ENCODE results near the gene NXPH4.
A peak's percentile ranks its signal among the peaks of the same experiment; 100 is the strongest.

NXPH4 gene

GRCh38 chr12:57244312-57244696, 27.7 kb downstream of the NXPH4 start:
- no peak for DNase-seq

- no peak for DNase-seq
These were observed 30.4 kb downstream of the NXPH4 start for GRCh38 chr12:57247041-57247440.

- peak; percentile 76 for DNase-seq
These were observed 32.5 kb downstream of the NXPH4 start for GRCh38 chr12:57248934-57249742.

DNA sequence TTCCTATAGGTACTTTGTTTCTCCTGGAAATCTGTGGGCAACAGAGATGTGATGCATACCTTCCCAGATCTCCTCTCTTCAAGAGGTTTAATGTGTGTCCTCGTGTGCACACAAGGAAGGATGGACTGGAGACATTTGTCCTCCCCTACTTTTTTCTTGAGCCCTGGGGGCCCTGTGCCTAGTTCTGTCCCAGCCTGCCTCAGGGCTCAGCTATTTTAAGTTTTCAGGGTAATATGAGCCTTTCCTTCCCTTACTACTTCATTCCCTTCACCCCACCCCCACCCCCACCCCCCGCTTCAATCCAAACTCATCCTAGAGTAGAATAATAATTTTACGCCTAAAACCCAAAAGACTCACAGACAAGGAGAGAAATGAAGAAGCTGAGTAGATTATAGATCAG, 33.9 kb downstream of the NXPH4 start:
- no peak for DNase-seq

DNA sequence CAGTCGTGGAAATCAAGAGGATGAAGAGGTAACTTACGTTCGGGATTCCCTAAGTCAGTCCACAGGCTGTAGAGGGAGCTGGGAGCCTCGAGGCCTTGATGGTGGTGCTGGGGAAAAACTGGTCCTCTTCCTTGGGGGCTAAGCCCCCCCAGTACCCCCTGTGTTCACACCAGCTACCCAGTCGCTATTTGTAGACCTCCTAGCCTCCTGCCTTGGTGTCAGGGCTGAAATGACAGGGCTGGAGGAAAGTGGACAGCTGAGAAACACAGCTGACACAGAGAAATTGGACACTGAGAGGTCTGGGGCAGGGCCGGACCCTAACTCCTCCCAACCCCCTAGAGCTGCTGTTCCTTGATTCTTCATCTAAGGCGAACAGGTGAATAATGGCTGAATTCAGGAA, 34.4 kb downstream of the NXPH4 start, which contains the start of gene STAC3:
Gene STAC3, minus strand, starts transcription at position 232 of the 400 bp plus-strand sequence. CDS start 1,551 bp downstream, outside the sequence.
- no peak for DNase-seq

GRCh38 chr12:57254506-57255280, 38.1 kb downstream of the NXPH4 start:
- DNase-seq: no peak

- DNase-seq: no peak
These were observed 39.3 kb downstream of the NXPH4 start for GRCh38 chr12:57255916-57256315.

- no peak for DNase-seq
These were observed 42.7 kb downstream of the NXPH4 start for GRCh38 chr12:57258977-57259970.

DNA sequence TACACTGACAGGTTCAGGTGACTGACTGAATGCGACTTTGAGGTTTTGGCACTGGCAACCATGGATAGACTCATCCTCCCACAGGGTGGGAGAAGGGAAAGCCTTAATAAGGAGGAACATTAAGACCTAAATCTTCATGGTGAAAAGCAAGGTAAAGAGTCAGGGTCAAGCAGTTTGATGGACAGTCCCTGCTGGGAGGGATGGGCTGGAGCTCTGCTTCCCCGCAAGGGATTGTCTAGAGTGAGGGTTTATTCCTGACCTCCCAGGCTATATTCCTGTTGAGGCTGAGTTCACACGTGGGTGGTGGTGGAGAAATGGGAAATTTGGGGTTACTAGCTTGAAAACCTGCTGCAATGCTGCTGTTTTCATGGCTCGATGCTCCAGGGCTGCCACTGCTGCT, 43.8 kb downstream of the NXPH4 start:
- DNase-seq: no peak

DNA sequence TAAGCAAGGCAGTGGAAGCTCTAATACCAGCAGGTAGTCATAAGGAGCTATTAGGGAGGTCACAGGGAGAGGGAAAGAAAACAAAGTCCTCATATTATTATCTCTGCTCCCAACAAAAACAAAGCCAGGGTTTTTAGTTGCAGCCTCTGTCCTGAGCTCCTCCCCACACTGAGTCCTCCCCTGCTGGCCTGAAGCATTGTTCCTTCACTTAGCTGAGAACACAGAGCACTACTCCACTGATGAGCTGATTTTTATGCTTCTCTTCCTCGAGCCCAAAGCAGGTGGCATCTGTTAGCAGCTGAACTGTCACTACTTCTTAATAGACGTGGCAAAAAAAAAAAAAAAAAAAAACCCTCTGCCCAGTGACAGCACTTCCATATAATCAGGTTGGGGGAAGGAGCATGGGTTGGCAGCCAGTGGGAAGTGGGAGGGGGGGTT, 44.9 kb downstream of the NXPH4 start:
- DNase-seq: no peak

GRCh38 chr12:57262126-57262822, 45.7 kb downstream of the NXPH4 start:
- DNase-seq: no peak

DNA sequence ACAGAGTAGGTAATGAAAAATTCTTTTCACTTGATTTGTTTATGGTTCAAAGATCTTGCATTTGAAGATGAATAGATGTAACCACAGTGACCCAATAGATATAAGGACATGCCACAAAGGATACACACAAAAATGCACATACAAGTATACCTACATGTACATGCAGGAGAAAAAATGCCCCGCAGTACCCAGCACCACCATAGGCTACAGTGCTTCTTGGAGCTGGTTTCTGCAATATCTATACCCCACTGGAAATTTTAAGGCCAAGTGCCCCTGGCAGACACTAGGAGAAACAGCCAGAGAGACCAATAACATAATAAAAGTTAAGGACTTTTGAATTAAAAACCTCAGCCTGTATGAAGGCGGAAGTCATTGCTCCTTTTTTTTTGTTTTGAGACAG, 46.5 kb downstream of the NXPH4 start:
- no peak for DNase-seq

DNA sequence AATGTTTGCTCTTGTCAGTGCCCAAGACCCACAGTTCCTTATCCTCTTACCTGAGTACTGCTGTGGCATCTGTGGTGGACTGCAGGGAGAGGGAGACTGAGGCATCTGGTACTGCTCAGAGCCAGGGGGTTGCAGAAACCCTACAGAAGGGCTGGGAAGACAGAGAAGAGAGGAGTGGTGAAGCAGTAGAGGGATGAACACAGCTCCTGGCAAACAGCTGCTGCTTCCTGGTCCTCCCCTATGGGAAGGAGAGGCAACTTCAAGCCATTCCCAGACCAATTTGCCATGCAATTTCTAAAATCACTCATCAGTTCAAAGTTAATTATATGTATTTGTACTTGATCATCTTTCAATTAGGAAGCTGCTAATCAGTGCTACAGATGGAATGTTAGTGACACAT, 50.1 kb downstream of the NXPH4 start:
- DNase-seq: no peak

DNA sequence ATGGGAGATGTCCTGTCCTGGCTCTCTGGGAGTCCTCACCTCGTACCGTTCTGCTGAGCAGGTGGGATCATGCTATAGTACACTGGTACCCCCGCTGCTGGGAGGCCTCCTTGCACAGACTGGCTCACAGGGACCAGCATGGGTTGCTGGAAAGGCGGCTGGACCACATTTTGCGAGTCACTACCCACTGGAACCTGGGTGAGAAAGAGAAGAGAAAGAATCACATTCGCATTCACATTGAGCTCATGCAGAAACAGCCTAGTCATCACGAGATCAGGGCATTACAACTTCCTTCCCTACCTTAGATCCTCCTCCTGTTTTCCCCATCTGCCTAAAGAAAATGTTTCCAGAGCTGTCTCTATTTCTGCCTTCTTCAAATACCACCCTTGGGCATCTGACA, 51.7 kb downstream of the NXPH4 start:
- DNase-seq: no peak

DNA sequence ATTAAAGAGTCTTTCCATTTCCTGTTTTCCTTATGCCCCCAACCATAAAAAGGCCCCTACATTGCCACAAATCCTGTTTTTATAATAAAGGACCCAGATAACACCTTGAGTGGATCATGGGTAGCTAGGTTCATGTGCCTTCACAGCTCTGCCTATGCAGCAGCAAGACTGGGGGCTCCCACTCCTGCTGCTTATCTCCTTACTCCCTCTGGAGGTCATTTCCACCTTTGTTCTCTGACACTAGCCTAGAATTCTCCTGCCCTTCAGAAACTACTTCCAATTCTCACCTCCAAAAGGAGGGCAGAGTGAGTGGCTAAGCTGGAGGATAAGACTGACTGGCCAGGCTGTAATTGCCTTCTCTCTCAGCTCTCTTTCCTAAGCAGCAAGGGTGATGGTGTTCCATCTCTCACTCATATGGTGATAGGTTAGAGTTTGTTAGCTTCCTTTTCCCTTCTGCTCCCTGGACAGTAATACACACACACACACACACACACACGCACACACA, 54.4 kb downstream of the NXPH4 start:
- DNase-seq: no peak

DNA sequence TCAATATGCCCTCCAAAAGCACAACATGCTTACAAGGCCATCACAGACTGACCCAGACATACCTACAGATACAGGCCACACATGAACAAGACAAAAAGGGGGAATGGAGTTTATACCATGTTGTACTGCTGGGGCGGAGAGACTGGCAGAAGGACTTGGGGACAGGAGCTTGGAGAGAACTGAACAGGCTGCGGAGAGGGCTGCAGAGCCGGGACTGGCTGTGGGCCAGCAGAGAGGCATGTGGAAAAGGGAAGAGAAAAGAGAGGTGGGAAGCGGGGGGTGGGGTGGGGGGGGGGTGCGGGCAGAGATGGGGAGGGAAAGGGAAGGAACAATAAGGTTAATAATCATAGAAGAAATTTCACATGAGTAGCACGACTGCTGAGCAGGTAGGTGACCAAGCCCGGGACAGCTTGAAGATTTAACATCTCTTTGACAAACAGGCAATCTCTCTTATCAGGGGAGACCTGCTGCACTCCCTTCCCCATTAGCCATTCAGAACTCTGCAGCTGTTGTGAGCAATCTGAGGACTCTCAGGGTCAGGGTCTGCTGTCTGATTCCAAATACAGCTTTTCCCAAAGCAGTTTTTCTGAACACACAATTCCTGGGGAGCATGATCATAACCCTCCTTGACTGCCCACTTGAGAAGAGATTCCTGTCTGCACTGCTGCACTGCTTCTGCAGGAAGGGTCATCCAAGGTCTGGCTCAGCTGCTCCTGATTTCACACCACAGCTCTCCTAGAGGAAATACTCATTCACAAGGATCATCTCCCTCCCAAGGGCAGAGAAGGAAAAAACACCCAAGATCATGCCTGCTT, 56.0 kb downstream of the NXPH4 start:
- no peak for DNase-seq

DNA sequence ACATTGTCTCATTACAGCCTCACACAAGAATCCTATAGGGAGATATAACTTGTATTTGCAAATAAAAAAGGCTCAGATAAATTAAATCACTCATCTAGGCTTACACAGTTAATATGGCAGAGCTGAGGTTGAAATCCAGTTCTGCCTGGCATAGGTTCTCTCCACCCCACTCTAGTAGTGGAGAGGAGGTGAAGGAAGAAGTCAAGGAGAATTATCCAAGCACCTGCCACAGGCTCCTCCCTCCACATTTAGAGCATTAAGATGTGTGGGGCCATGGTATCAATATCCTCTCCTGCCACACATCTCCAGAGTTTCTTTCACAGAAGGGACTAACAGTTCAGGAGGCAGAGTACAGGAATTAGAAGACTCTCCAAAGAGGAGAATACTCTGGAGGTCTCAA, 56.9 kb downstream of the NXPH4 start:
- no peak for DNase-seq

Measured in SIG-M5 (cell line).